ENCODE data around the gene TGFBR2. TPM values are rescaled to one million over a fixed set of nuclear protein-coding genes. Genes with fewer than 3 reads are reported as not detected.

The TGFBR2 gene
- total RNA-seq, 1 experiment from 2014 or later = 22.5 TPM

GRCh38 chr3:30656624-30657141 is 50.3 kb downstream of the TGFBR2 start:
- Histone ChIP-seq H2AFZ (ENCODE audit: low read depth, low read length, poor library complexity, severe bottlenecking) (no peak overlapping the region), H3K79me2 (ENCODE audit: insufficient read depth, low read length) (peaks cover 85% of the 10 kb centered on the region), H3K9me3 (ENCODE audit: control insufficient read depth in 1 of 2, insufficient read depth in 1 of 2, low read depth in 1 of 2, low read length in 2 of 2) (no peaks in the 10 kb centered on the region), H3K9me2 (ENCODE audit: insufficient read depth) (no peaks in the 10 kb centered on the region), H3K4me1 (ENCODE audit: control insufficient read depth in 1 of 2, insufficient read depth in 2 of 2, low read length in 2 of 2) (peaks cover 83 to 85% of the 10 kb centered on the region in 2 experiments), H3K4me3 (replicated peaks in 1 of 2; ENCODE audit: low read depth in 1 of 2, low read length in 2 of 2) (no peak overlapping the region), H4K20me1 (ENCODE audit: insufficient read depth) (no peaks in the 10 kb centered on the region; the same call in none of the 2 replicates), H3K4me2 (ENCODE audit: low read length) (peak overlapping the region; percentile 85), H3K36me3 (ENCODE audit: control insufficient read depth in 1 of 2, insufficient read depth in 2 of 2, low read length in 2 of 2) (peaks cover 8 to 63% of the 10 kb centered on the region in 2 experiments; a peak in 2 of 4 replicates), H3K9ac (ENCODE audit: low read length) (no peak overlapping the region), H3K27me3 (ENCODE audit: insufficient read depth, low read length) (no peaks in the 10 kb centered on the region), H3K27ac (ENCODE audit: low read depth, low read length) (peak overlapping the region; percentile 99)
- intact Hi-C loops (cut with micrococcal nuclease) = loop anchor here (5.0 kb wide), 1 partner anchor 49 kb away; the partner anchor contains the start of gene TGFBR2
- no peak for ATAC-seq
- no peak for DNase-seq (ENCODE audit: low read depth, low spot score)
- BruUV-seq (replicated peaks) = no TSS peak
- TF ChIP-seq JUND (IDR thresholded peaks at IDR 0.05) (no peak), YY1 (IDR thresholded peaks at IDR 0.05; ENCODE audit: extremely low read depth, insufficient replicate concordance, low read depth, low read length) (no peak), SIN3A (IDR thresholded peaks at IDR 0.05; ENCODE audit: low read depth) (no peak), REST (IDR thresholded peaks at IDR 0.05; ENCODE audit: low read depth) (no peak), MAX (IDR thresholded peaks at IDR 0.05) (no peak), ELF1 (IDR thresholded peaks at IDR 0.05; ENCODE audit: borderline replicate concordance, low read depth) (no peak), ZFX (IDR thresholded peaks at IDR 0.05) (no peak), SRF (IDR thresholded peaks at IDR 0.05; ENCODE audit: low read depth) (no peak), RAD21 (IDR thresholded peaks at IDR 0.05; ENCODE audit: low read depth) (no peak)
- ChIA-PET POLR2A (no interaction called here), RAD21 (ENCODE audit: low non-redundant PET in 1 of 2, low total read pairs in 2 of 2, uncharacterized antibody in 2 of 2, unreplicated experiment in 2 of 2) (no interaction called here), CTCF (interaction anchor here (0.8 kb wide), 1 partner anchor 614 kb away, joined by 3 read pairs; no protein-coding TSS in a partner anchor)
